ENCODE results near the gene MAMDC4.

MAMDC4 gene

GRCh38 chr9:136862849-136863622 is 10.9 kb downstream of the MAMDC4 start:
- Histone ChIP-seq H3K4me1 (ENCODE audit: insufficient read depth, low read length) (peaks cover 28% of the 10 kb centered on the region), H3K27ac (ENCODE audit: low read length) (no peak overlapping the region), H3K79me2 (ENCODE audit: insufficient read depth, low read length) (peaks cover 35% of the 10 kb centered on the region), H3K4me2 (ENCODE audit: insufficient read depth, low read length) (no peak overlapping the region), H3K36me3 (ENCODE audit: insufficient read depth, low read length) (peaks cover 37% of the 10 kb centered on the region), H3K27me3 (ENCODE audit: insufficient read depth, low read length, poor library complexity) (no peaks in the 10 kb centered on the region), H4K20me1 (ENCODE audit: insufficient read depth, low read length) (peaks cover 26% of the 10 kb centered on the region), H3K9me3 (ENCODE audit: insufficient read depth, low read length, severe bottlenecking) (no peaks in the 10 kb centered on the region), H2AFZ (ENCODE audit: low read depth, low read length) (no peak overlapping the region), H3K9ac (ENCODE audit: low read depth, low read length) (no peak overlapping the region), H3K4me3 (ENCODE audit: low read depth in 1 of 2, low read length in 2 of 2) (no peak overlapping the region)
- ATAC-seq (ENCODE audit: insufficient read depth, low read depth): no peak
- DNase-seq: no peak
- TF ChIP-seq EZH2 (IDR thresholded peaks at IDR 0.05; ENCODE audit: borderline replicate concordance, low read depth, low read length, severe bottlenecking): no peak

- Histone ChIP-seq H3K79me2 (ENCODE audit: insufficient read depth, low read length) (peaks cover 35% of the 10 kb centered on the region), H3K36me3 (ENCODE audit: insufficient read depth, low read length) (peaks cover 37% of the 10 kb centered on the region), H4K20me1 (ENCODE audit: insufficient read depth, low read length) (peaks cover 20% of the 10 kb centered on the region), H3K9me3 (ENCODE audit: insufficient read depth, low read length, severe bottlenecking) (no peaks in the 10 kb centered on the region), H3K27me3 (ENCODE audit: insufficient read depth, low read length, poor library complexity) (no peaks in the 10 kb centered on the region), H3K9ac (ENCODE audit: low read depth, low read length) (no peak overlapping the region), H3K27ac (ENCODE audit: low read length) (0 out of 2 replicates have a peak overlapping the region, but pooled peaks have one; percentile 26), H3K4me2 (ENCODE audit: insufficient read depth, low read length) (no peak overlapping the region; the same call in 1 of the 2 replicates), H3K4me3 (ENCODE audit: low read depth in 1 of 2, low read length in 2 of 2) (no peak overlapping the region), H3K4me1 (ENCODE audit: insufficient read depth, low read length) (peaks cover 28% of the 10 kb centered on the region), H2AFZ (ENCODE audit: low read depth, low read length) (no peak overlapping the region)
- ATAC-seq (ENCODE audit: insufficient read depth, low read depth) (no peak), DNase-seq (no peak)
- TF ChIP-seq CTCF (IDR thresholded peaks at IDR 0.05; ENCODE audit: borderline replicate concordance, extremely low read depth, low read length, poor library complexity, severe bottlenecking): no peak
- no peak for TF ChIP-seq EZH2 (IDR thresholded peaks at IDR 0.05; ENCODE audit: borderline replicate concordance, low read depth, low read length, severe bottlenecking)
These were observed 11.6 kb downstream of the MAMDC4 start for GRCh38 chr9:136863623-136864273.

- TF ChIP-seq EZH2 (IDR thresholded peaks at IDR 0.05; ENCODE audit: borderline replicate concordance, low read depth, low read length, severe bottlenecking) (no peak), CTCF (IDR thresholded peaks at IDR 0.05; ENCODE audit: borderline replicate concordance, extremely low read depth, low read length, poor library complexity, severe bottlenecking) (no peak)
- Histone ChIP-seq H3K79me2 (ENCODE audit: insufficient read depth, low read length) (peaks cover 35% of the 10 kb centered on the region), H3K27me3 (ENCODE audit: insufficient read depth, low read length, poor library complexity) (no peaks in the 10 kb centered on the region), H3K27ac (ENCODE audit: low read length) (peak overlapping the region; percentile 2), H3K4me1 (ENCODE audit: insufficient read depth, low read length) (peaks cover 28% of the 10 kb centered on the region), H3K4me3 (ENCODE audit: low read depth in 1 of 2, low read length in 2 of 2) (peak overlapping the region; percentile 88 to 97; a peak in 3 of 4 replicates), H3K4me2 (ENCODE audit: insufficient read depth, low read length) (peak overlapping the region; percentile 85), H3K9ac (ENCODE audit: low read depth, low read length) (peak overlapping the region; percentile 85), H3K9me3 (ENCODE audit: insufficient read depth, low read length, severe bottlenecking) (no peaks in the 10 kb centered on the region), H2AFZ (ENCODE audit: low read depth, low read length) (no peak overlapping the region), H3K36me3 (ENCODE audit: insufficient read depth, low read length) (peaks cover 37% of the 10 kb centered on the region), H4K20me1 (ENCODE audit: insufficient read depth, low read length) (peaks cover 20% of the 10 kb centered on the region)
- ATAC-seq (ENCODE audit: insufficient read depth, low read depth): no peak
- no peak for DNase-seq
These were observed 13.1 kb downstream of the MAMDC4 start for GRCh38 chr9:136865041-136865767.

Data from DND-41 (cell line).